OCI-LY7 (cell line): ENCODE results near the gene WDR18. TPM values are rescaled to one million over a fixed set of nuclear protein-coding genes. Genes with fewer than 3 reads are reported as not detected.

Source experiments
- BruUV-seq: library from RNA; stranded (reverse); fragments of 400-500 nt; replicated peaks from 2 replicates; lab custom pipeline; 2021; lab: Mats Ljungman, UMichigan
- CTCF ChIA-PET: fragments of 300-600 bp; sonication (Branson Sonifier 250); formaldehyde crosslinking; loops from one replicate; lab custom pipeline; 2022; ENCODE audit warnings: antibody characterized with exemption; ENCODE audit not compliant: unreplicated experiment; lab: Charles Lee
- POLR2A ChIA-PET: fragments of 300-600 bp; sonication (Branson Sonifier 250); formaldehyde crosslinking; loops from one replicate; lab custom pipeline; 2022; ENCODE audit warnings: antibody characterized with exemption; lab: Charles Lee
- DNase-seq: peaks from one replicate; pipeline ENCODE4 v3.0.0-alpha.2; 2015; ENCODE audit warnings: low spot score
- H2AFZ ChIP-seq: fragments of 200-600 bp; sonication (generic), shearing (Covaris generic); 2 replicates; pipeline ENCODE4 v1.6.1; 2014; ENCODE audit warnings: mild to moderate bottlenecking, antibody characterized with exemption, low read length, moderate library complexity
- H3K27ac ChIP-seq: fragments of 200-600 bp; sonication (generic); 2 replicates; pipeline ENCODE4 v1.5.1; 2014; ENCODE audit warnings: mixed run types, low read depth, mild to moderate bottlenecking, moderate library complexity, low read length, inconsistent platforms; ENCODE audit not compliant: poor library complexity, severe bottlenecking
- H3K36me3 ChIP-seq: fragments of 200-600 bp; sonication (generic); 2 replicates; pipeline ENCODE4 v1.6.1; 2014; ENCODE audit warnings: mild to moderate bottlenecking, antibody characterized with exemption, low read length, moderate library complexity, mixed read lengths; ENCODE audit not compliant: insufficient read depth
- H3K4me1 ChIP-seq: fragments of 200-600 bp; sonication (generic); 2 replicates; pipeline ENCODE4 v1.5.1; 2014; ENCODE audit warnings: mild to moderate bottlenecking, low read length; ENCODE audit not compliant: insufficient read depth, poor library complexity, severe bottlenecking
- H3K4me2 ChIP-seq: fragments of 200-600 bp; sonication (generic); 2 replicates; pipeline ENCODE4 v1.6.1; 2014; ENCODE audit warnings: mild to moderate bottlenecking, low read length
- H3K4me3 ChIP-seq: fragments of 200-600 bp; sonication (generic); 2 replicates; pipeline ENCODE4 v1.5.1; 2014; ENCODE audit warnings: mild to moderate bottlenecking, low read depth, low read length; ENCODE audit not compliant: poor library complexity, severe bottlenecking
- H3K79me2 ChIP-seq: fragments of 200-600 bp; sonication (generic); 2 replicates; pipeline ENCODE4 v1.6.1; 2016; ENCODE audit warnings: low read depth, mild to moderate bottlenecking, low read length, moderate library complexity, mixed read lengths; ENCODE audit not compliant: insufficient read depth
- H3K9me2 ChIP-seq: fragments of 200-600 bp; sonication (generic); 2 replicates; pipeline ENCODE4 v1.6.1; 2016; ENCODE audit warnings: mild to moderate bottlenecking, low read length, mixed read lengths; ENCODE audit not compliant: insufficient read depth
- H3K9me3 ChIP-seq: fragments of 200-600 bp; sonication (generic); 2 replicates; pipeline ENCODE4 v1.6.1; 2014; ENCODE audit warnings: mild to moderate bottlenecking, mixed run types, low read length, mixed read lengths
- H4K20me1 ChIP-seq: fragments of 200-600 bp; sonication (generic); 2 replicates; pipeline ENCODE4 v1.6.1; 2014; ENCODE audit warnings: mild to moderate bottlenecking, antibody characterized with exemption, low read length, moderate library complexity, mixed read lengths; ENCODE audit not compliant: insufficient read depth
- EZH2phosphoT487 ChIP-seq: fragments of 200-600 bp; sonication (generic); IDR thresholded peaks from 2 replicates; pipeline ENCODE4 v1.6.1; 2018; ENCODE audit warnings: low read depth, borderline replicate concordance, mild to moderate bottlenecking, mixed run types, antibody characterized with exemption, low read length, moderate library complexity, mixed read lengths
- intact Hi-C: fragments of 100-400 bp; cut with micrococcal nuclease; formaldehyde crosslinking; loops from one replicate; pipeline ENCODE4 v1.10.0; 2022; ENCODE audit not compliant: unreplicated experiment
- total RNA-seq, 2 experiments: library from RNA; depleted of rRNA in 1 of 2; stranded (reverse); fragments of >200 nt in 1 of 2; shearing (Covaris generic) in 1 of 2; gene quantifications; 2 replicates each; pipeline ENCODE4 v1.2.3, GENCODE V29; 2014 to 2022
- TF ChIP-seq, protein P1 (sequence below): fragments of 200-600 bp; sonication (generic); conservative IDR thresholded peaks from 2 replicates; pipeline ENCODE4 v1.5.1; 2014; ENCODE audit warnings: mild to moderate bottlenecking, antibody characterized with exemption, low read length, moderate library complexity, mixed read lengths

WDR18 gene
- total RNA-seq, 2 experiments from 2014 or later: 51.4 to 74.7 TPM

DNA sequence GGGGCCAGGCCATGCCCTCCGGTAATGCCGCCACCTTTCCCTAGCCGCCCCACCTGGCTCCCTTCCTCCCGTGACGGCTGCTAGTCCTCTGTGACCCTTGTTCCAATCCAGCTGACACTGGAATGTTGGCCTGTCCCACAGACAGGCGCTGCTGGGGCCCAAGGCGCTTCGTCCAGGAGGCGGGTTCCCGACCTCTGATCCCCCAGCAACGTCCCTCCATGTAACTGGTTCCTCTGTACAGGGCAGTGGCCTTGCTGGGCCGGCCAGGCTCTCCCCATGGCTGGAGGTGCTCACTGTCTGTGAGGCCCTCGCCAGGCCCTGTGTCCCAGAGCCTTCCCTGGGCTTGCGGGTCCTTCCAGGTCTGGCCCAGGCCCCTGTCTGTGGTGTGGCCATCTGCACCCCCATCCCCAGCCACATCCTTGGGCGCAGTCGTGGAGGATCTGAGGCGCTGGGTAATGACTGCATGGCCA is 9.3 kb downstream of the WDR18 start:
- no TSS peak for BruUV-seq
- H3K4me2 ChIP-seq: no peak overlapping the region
- TF ChIP-seq, protein P1, sequence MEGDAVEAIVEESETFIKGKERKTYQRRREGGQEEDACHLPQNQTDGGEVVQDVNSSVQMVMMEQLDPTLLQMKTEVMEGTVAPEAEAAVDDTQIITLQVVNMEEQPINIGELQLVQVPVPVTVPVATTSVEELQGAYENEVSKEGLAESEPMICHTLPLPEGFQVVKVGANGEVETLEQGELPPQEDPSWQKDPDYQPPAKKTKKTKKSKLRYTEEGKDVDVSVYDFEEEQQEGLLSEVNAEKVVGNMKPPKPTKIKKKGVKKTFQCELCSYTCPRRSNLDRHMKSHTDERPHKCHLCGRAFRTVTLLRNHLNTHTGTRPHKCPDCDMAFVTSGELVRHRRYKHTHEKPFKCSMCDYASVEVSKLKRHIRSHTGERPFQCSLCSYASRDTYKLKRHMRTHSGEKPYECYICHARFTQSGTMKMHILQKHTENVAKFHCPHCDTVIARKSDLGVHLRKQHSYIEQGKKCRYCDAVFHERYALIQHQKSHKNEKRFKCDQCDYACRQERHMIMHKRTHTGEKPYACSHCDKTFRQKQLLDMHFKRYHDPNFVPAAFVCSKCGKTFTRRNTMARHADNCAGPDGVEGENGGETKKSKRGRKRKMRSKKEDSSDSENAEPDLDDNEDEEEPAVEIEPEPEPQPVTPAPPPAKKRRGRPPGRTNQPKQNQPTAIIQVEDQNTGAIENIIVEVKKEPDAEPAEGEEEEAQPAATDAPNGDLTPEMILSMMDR: no peak
- no peak for TF ChIP-seq EZH2phosphoT487
- no peaks in the 10 kb centered on the region for H4K20me1 ChIP-seq
- H3K79me2 ChIP-seq: no peaks in the 10 kb centered on the region
- no peaks in the 10 kb centered on the region for H3K4me1 ChIP-seq
- H3K9me2 ChIP-seq: no peaks in the 10 kb centered on the region
- H3K4me3 ChIP-seq: no peak overlapping the region
- ChIA-PET CTCF (no interaction called here), POLR2A (no interaction called here)
- no peaks in the 10 kb centered on the region for H3K9me3 ChIP-seq
- peaks cover 50% of the 10 kb centered on the region for H3K36me3 ChIP-seq
- intact Hi-C loops: no loop called here
- no peak overlapping the region for H3K27ac ChIP-seq
- DNase-seq: no peak
- H2AFZ ChIP-seq: no peak overlapping the region

DNA sequence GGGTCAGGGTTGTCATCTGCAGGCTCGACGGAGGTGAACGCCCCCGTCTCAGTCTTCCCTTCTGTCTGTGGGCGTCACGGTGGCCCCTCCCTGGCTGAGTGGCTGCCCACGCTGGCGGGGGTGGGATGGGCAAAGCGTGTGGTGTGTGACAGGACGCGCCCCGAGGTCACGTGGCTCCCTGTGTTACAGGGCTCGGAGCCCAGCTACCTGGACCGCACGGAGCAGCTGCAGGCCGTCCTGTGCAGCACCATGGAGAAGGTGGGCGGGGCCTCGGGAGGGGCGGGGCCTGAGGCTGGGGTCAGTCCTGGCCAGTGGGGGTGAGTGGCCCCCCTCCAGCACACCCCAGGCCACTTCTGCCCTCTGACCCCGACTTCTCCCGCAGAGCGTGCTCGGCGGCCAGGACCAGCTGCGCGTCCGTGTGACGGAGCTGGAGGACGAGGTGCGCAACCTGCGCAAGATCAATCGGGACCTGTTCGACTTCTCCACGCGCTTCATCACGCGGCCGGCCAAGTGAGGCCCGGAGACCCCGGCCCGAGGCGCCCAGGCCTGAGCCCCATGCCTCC is 9.8 kb downstream of the WDR18 start:
- Histone ChIP-seq H4K20me1 (no peaks in the 10 kb centered on the region), H3K4me3 (no peak overlapping the region), H3K79me2 (no peaks in the 10 kb centered on the region), H2AFZ (no peak overlapping the region), H3K9me3 (no peaks in the 10 kb centered on the region), H3K27ac (no peak overlapping the region), H3K4me2 (no peak overlapping the region), H3K4me1 (no peaks in the 10 kb centered on the region), H3K36me3 (peaks cover 47% of the 10 kb centered on the region), H3K9me2 (no peaks in the 10 kb centered on the region)
- ChIA-PET POLR2A (no interaction called here), CTCF (no interaction called here)
- no peak for DNase-seq
- TF ChIP-seq, protein P1: no peak
- TF ChIP-seq EZH2phosphoT487: no peak
- no TSS peak for BruUV-seq
- intact Hi-C loops: no loop called here

DNA sequence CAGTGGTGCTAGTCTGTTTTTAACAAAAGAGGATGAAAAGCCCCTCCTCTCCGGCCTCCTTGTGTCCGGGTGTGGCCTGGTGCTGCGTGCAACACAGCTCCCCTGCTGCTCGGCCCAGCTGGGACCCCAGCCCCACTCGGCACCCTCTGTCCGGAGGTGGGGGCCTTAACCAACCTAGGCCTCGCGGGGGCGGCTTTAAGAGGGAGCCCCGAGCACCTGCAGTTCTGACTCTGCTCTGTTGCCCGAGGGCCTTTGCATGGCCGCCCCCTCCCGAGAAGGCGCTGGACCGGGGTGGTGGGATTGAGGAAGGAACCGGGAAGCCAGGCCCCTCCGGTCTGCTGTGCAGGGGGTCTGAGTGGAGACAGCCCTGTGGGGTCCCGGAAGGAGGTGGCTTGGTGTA is 10.4 kb downstream of the WDR18 start:
- POLR2A ChIA-PET: no interaction called here
- CTCF ChIA-PET: no interaction called here
- Histone ChIP-seq H4K20me1 (no peaks in the 10 kb centered on the region), H3K9me2 (no peaks in the 10 kb centered on the region), H3K36me3 (peaks cover 44% of the 10 kb centered on the region), H3K79me2 (no peaks in the 10 kb centered on the region), H3K4me3 (no peak overlapping the region), H3K4me2 (no peak overlapping the region), H3K27ac (no peak overlapping the region), H3K9me3 (no peaks in the 10 kb centered on the region), H2AFZ (no peak overlapping the region), H3K4me1 (no peaks in the 10 kb centered on the region)
- BruUV-seq: no TSS peak
- TF ChIP-seq, protein P1: no peak
- no peak for TF ChIP-seq EZH2phosphoT487
- intact Hi-C loops: no loop called here
- no peak for DNase-seq
